ENCODE measurements around the gene HIPK1.

The HIPK1 gene

DNA sequence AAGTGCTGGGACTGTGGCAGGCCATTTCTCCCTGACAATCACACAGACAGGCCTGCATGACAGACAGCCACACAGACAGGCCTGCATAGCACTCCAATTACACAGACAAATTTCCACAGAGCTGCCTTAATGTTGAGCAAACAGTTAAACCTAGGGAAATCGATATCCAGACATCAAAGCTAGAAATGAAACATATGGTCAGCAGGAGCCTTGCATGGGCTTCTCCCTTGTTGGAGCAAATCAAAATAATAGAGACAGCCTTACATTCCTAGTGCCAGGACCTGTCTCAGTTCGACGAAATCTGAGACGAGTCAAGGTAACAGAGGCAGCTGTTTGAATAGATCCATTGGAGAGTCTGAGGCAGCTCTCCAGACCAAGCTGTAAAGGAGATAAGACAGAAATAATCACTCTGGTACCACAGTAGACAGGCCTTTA lies 92.6 kb downstream of the HIPK1 start:
- no peak for DNase-seq

DNA sequence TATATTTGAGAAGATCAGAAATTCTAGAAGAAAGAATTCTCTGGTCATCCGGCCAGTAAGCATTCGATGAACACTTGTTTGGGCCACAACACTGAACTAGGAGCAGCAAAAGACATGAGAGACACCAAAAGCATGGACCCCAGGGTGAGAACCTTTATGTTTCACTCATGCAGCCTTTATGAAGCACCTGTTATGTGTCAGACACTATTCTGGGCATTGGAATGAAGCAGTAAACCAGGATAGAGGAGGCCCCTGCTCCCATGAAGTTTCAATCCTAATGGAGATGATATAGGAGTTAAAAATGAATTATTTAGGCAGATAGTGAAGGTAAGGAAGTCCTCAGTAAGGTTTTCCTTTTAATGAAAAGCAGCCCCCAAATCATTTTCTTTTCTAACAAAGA lies 93.8 kb downstream of the HIPK1 start:
- no peak for DNase-seq

DNA sequence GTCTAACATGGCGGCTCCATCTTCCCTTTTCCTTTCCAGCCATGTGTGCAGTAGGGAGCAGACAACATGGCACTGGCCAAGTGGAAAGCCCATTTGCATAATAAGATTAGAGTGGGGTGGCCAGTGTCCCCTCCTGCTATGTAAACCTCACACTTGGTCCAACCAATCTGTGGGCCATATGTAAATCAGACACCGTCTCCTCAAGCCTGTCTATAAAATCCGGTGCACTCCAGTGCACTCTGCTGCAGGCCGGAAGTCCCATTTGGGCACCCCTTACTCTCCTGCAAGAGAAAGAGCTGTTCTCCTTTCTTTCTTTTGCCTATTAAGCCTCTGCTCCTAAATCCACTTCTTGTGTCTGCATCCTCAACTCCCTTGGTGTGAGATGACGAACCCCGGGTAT lies 94.3 kb downstream of the HIPK1 start:
- DNase-seq: no peak

DNA sequence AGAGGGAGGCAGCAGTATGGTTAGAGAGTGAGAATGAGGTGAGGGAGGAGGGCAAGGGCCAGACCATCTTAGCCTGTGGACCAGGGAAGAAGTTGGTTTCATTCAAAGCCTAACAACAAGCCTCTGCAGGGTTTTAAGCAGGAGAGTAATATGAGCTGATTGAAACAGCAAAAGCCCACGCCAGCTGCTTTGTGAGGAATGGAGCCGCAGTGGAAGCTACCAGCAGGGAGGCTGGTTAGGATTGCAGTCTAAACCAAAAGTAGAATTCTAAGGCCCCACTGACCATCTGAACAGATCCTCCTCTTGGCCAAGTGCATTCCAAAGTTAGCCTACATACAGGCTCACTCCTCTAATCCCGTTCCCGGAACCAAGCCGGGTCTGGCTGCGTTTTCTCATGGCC lies 94.9 kb downstream of the HIPK1 start:
- no peak for DNase-seq

DNA sequence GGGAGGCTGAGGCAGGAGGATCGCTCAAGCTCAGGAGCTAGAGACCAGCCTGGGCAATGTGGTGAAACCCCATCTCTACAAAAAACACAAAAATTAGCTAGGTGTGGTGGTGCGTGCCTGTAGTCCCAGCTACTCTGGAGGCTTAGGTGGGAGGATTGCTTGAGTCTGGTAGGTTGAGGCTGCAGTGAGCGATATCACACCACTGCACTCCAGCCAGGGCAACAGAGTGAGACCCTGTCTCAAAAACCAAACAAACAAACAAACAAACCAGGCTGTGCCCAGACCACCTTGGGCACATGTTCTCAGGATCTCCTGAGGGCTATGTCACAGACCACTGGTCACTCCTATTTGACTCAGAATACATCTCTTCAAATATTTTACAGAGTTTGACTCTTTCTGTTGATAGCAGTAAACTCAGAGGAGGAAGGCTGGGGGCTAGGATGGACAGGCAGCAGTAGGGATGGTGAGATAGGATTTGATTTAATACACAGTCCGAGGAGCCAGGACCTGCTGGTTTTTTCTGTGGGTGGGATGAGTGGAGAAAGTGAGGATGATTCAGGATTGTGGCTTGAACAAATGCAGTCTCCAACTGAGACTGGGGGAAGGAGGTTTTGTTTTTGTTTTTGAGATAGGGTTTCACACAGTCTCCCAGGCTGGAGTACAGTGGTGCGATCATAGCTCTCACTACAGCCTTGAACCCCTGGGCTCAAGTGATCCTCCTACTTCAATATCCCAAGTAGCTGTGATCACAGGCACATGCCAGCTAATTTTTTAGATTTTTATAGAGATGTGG lies 96.7 kb downstream of the HIPK1 start:
- DNase-seq: no peak

DNA sequence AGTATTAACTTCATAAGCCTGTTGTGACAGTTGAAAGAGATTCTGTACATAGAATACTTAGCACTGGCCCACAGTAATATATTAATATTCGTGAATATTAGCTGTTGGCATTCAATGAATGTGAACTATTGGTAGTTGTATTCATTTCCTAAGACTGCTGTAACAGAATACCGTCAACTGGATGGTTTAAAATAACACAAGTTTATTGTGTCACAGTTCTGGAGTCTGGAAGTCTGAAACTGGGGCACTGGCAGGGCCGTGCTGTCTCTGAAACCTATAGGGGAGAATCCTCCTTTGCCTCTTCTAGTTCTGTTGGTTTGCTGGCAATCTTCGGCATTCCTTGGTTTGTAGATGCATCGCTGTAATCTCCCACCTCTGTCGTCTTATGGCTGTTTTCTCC lies 97.7 kb downstream of the HIPK1 start:
- DNase-seq: no peak
